DMS79 (cell line): ENCODE data around the gene LSM7.
"Not testable (repeated sequence)": the region's sequence is repeated elsewhere in the genome, so short reads cannot be mapped to it uniquely, and the experiment has no call there.

Experiments
- DNase-seq: peaks from one replicate; lab custom pipeline; 2025; lab: John Stamatoyannopoulos, UW

The LSM7 gene

DNA sequence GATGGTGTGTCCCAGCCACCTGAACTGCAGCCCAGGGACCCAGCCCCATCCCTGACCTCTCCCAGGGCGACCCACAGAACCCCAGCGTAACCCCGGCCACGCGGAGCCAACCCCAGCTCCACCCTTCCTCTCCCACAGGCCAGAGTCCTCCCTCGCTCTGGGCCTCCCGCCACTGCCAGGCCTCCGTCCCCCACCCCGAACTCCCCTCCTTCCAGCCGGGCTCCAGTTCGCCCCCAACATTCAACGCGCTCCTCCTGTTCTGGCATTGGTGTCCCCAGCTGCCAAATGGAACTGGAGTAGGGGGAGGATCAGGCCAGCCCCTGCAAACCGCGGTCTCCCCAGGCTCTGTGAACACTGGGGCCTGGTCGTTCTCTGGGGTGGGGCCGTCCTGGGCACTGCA is 27.9 kb downstream of the LSM7 start:
- DNase-seq: no peak

- no peak for DNase-seq
Observed at GRCh38 chr19:2296141-2296540, 32.2 kb downstream of the LSM7 start.

DNA sequence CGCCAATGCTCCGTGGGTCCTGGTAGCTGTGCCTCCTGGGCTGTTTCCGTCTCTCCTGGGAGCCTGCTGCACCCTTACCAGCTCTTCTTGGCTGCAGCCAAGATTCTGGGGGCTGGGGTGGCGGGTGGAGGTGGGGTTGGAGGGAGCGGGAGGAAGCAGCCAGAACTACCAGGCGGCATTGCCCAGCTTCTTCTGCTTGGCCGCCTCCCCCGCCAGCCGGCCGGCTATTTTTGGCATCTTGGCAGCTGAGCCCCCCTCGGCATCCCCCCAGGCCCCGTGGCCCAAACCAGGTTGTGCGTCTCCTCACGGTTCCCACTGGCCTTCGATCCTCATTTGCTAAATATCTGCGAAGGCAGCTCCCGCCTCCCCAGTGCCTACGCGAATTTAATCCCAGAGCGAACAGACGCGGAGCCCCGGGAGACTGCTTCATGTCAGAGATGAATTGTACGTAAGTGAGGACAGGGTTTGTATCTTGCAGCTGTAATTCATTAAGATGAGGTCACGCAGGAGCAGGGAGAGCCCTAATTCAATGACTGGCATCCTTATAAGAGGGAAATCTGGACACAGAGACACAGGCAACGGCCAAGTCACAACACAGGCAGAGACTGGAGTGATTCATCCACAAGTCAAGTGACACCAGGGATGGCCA is 33.6 kb downstream of the LSM7 start:
- DNase-seq: no peak

DNA sequence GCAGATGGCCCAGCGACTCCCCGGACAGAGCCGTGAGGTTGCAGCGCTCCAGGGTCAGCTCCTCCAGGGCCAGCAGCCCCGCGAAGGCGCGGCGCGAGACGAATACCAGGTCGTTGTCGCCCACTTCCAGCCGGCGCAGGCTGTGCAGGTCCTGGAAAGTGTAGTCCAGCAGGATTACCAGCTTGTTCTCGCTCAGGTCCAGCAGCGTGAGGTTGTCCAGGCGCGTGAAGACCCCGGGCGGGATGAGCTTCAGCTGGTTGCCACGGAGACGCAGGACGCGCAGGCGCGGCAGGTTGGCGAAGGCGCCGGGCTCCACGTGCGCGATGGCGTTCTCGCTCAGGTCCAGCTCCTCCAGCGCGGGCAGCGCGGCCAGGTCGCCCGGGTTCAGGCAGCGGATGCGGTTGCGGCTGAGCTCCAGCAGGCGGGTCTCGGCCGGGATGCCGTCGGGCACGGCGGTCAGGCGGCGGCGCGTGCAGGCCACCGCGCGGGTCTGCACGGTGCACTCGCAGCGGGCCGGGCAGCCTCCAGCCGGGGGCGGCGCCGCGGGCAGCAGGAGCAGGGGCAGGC is 37.1 kb downstream of the LSM7 start:
- peak; percentile 39 for DNase-seq

DNA sequence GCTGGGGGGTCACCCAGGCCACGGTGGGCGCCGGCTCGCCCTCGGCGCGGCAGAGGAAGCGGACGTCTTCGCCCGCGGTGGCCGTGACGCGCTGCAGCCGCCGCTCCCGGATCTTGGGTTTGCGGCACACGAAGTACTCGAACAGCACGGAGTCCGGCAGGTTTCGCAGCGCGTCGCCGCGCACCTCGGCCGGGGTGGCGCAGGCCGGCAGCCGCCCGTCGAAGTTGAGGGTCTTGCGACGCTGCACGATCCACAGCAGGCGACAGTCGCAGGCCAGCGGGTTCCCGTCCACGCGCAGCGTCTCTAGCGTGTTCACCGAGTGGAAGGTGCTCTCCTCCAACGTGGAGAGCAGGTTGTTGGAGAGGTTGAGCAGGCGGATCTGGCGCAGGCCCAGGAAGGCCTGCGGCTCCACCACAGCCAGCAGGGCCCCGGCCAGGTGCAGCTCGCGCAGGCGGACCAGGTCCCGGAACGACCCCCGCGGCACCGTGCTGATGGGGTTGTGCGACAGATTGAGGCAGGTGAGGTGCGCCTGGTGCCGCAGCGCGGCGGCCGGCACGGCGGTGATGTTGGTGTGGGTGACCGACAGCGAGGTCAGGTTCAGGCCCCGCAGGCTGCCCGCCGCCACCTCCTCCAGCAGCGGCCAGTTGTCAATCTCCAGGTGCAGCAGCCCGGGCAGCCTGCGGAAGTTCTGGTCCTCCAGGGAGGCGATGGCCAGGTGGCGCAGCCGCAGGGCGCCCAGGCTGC is 37.8 kb downstream of the LSM7 start:
- peak; percentile 44 for DNase-seq

- DNase-seq: no peak
Observed at GRCh38 chr19:2289714-2290435, 38.5 kb downstream of the LSM7 start.

GRCh38 chr19:2288818-2289713 is 39.3 kb downstream of the LSM7 start:
- DNase-seq: no peak

DNA sequence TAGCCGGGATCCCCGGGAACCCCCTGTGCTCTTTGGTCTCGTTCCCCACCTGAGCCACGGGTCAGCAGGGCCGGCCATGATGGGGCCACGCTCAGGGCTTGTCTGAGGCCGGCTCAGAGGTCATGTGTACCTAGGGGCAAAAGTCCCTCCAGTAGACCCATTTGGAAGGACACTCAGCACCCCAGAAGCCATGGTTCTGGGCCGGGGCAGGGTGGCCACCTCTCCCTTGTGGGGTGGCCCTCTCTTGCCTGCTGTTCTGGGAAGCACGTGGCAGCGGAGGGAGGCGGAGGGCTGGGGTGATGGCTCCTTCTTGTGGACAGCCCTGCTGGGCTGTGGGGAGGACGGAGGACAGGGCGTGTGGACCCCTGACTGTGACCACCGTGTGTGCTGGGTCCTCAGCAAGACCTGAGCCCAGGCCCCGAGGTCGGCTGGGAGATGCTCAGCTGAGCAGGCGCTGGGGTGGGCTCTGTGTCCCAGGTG is 40.0 kb downstream of the LSM7 start:
- no peak for DNase-seq

DNA sequence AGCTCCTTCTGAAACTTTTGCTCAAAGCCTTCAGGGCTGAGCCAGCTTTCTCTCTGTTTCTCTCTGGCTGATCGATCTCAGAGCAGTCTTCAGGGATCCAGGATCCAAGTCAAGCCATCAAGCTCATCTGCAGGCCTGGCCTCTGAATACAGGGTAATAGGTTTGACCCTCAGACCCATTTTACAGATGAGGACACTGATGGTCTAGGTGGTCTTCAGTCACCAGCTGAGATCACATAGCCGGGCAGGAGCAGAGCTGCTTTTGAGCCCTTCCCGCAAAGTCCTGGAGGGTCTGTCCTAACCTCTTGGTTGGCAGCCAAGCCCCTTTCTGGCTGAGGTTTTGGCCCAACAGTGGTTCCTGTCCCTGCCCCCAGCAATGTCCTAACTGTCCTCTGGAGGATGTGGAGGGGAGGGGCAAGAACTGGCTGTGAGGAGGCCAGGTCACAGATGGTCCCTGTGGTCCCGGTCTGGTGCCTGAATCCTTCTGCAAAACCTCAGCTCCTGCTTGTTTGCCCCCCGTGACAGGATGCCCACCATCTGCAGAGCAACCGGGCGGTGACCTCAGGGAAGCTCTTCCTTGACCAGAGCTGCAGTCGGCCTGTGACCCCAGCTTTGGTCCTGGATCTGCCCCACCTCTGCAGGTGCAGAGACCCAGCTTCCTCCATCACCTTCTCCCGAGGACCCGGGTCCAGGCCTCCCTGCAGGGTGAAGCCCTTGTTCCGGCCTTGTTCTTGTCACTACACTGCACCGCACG is 40.6 kb downstream of the LSM7 start:
- DNase-seq: no peak

DNA sequence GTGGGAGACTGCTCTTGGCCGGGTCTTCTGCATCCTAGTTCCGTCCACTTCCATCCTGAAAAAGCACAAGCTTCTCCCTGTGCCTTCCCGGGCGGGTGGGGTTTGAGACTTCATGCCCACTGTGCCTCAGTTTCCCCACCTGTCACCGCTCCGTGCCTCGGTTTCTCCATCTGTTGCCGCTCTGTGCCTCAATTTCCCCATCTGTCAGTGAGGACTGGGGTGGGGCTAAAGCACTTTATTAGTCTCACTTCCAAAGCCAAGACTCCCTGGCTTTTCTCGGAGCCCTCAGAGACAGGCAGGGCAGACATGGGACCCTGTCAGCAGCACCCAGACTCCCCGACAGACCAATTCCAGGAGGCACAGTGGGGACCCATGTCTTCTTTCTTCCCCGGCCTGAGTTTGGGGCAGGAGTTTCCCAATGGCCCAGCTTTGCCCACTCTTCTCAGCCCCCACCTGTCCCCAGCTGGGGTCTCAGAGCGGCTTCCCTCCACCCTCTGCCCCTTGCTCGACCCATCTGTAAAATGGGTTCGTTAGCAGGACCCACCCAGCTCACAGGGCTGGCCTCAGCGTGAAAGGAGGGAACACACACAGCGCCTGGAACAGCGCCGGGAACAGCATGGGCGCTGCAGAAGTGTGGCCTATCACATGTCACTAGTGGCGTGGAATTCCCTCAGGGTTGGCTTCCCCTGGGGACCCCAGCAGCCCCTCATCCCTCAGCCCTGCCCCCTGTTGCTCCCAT is 41.8 kb downstream of the LSM7 start:
- DNase-seq: no peak

- no peak for DNase-seq
Observed at GRCh38 chr19:2283835-2284507, 44.4 kb downstream of the LSM7 start.

GRCh38 chr19:2282862-2283237 is 45.5 kb downstream of the LSM7 start:
- no peak for DNase-seq

- DNase-seq: no peak
Observed at GRCh38 chr19:2282062-2282861, 46.1 kb downstream of the LSM7 start, which contains the start of gene PEAK3. TSS of gene PEAK3 (minus strand) at chr19:2282175. CDS start at chr19:2280931, 1,244 bp downstream.

DNA sequence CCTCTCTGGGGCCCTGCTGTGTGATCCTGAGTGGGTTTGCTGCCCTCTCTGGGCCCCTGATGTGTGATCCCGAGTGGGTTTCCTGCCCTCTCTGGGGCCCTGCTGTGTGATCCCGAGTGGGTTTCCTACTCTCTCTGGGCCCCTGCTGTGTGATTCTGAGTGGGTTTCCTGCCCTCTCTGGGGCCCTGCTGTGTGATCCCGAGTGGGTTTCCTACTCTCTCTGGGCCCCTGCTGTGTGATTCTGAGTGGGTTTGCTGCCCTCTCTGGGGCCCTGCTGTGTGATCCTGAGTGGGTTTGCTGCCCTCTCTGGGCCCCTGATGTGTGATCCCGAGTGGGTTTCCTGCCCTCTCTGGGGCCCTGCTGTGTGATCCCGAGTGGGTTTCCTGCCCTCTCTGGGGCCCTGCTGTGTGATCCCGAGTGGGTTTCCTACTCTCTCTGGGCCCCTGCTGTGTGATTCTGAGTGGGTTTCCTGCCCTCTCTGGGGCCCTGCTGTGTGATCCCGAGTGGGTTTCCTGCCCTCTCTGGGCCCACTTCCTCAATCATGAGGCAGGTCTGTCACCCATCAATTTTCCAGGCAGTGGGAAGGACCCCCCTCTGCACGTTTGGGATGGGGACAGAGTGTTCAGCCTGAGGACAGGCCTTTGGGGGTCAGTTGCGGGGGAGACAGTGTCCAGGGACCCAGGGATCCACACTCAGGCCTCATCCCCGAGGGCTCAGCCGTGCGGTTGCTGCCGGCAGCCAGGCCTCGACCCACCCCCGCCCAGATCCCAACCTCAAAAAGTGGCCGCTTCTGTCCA is 46.9 kb downstream of the LSM7 start:
- DNase-seq: not testable (repeated sequence)

DNA sequence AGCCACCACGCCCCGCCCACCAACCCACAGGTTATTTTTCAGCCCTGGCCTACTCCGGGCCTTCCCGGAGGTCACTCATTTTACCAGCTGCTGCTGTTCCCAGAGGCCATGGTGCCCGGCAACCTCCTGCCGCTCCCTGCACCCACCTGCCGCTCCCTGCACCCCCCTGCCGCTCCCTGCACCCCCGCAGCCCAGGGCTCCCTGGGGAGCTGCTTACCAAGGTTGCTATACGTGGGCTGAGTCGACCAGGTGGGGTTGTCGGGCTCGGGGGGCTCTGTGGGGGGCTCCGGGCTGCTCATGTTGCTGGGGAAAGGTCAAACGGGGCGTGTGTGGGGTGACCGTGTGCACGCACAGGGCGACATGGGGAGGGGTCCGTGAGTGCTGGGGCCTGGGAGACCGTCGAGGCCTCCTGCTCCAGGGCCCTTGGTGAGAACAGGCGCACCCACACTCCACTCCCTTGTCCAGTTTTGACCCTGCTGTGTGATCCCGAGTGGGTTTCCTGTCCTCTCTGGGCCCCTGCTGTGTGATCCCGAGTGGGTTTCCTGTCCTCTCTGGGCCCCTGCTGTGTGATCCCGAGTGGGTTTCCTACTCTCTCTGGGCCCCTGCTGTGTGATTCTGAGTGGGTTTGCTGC is 47.6 kb downstream of the LSM7 start:
- DNase-seq: no peak

- DNase-seq: no peak
Observed at GRCh38 chr19:2278459-2279158, 49.8 kb downstream of the LSM7 start.

GRCh38 chr19:2277138-2277537 is 51.2 kb downstream of the LSM7 start:
- no peak for DNase-seq
